ENCODE data around the gene RNASEH1. TPM values are rescaled to one million over a fixed set of nuclear protein-coding genes. Genes with fewer than 3 reads are reported as not detected.

The RNASEH1 gene
- total and polyA plus RNA-seq, 2 of the 13 experiments (the other 11 are each of a cell fraction or from before 2014, with no cell fraction given), result 14.5 to 57.4 TPM

DNA sequence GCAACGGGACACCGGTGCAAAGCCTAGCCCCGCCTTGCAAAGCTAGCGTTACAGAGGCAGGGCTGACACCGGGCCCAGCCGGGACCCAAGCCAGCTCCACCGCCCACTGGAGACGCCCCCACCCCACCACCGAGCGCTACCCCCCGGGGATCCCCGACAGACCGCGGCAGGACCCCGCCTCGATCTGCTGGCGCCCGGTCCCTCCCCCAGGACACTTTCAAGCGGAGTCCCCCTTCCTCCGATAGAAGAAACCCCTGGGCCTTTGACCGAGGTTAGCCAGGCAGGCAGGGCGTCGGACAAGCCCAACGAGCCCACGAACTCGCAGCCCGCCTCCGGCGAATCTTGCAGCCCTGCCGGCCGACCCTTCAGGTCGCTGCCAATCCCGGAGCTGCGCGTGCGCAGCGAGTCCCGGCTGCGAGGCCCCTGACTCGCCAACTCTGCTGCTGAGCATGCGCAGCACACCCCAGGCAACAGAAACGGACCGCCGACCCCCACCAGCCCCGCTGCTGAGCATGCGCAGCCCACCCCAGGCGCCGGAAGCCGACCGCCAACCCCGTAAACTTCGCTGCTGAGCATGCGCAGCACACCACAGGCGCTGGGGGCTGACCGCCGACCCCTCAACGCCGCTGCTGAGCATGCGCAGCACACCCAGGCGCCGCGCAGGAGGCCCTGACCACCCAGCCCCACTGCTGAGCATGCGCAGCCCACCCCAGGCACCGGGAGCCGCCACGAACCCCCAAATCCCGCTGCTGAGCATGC is 39.5 kb downstream of the RNASEH1 start (continued):
- TF ChIP-seq, protein P1, sequence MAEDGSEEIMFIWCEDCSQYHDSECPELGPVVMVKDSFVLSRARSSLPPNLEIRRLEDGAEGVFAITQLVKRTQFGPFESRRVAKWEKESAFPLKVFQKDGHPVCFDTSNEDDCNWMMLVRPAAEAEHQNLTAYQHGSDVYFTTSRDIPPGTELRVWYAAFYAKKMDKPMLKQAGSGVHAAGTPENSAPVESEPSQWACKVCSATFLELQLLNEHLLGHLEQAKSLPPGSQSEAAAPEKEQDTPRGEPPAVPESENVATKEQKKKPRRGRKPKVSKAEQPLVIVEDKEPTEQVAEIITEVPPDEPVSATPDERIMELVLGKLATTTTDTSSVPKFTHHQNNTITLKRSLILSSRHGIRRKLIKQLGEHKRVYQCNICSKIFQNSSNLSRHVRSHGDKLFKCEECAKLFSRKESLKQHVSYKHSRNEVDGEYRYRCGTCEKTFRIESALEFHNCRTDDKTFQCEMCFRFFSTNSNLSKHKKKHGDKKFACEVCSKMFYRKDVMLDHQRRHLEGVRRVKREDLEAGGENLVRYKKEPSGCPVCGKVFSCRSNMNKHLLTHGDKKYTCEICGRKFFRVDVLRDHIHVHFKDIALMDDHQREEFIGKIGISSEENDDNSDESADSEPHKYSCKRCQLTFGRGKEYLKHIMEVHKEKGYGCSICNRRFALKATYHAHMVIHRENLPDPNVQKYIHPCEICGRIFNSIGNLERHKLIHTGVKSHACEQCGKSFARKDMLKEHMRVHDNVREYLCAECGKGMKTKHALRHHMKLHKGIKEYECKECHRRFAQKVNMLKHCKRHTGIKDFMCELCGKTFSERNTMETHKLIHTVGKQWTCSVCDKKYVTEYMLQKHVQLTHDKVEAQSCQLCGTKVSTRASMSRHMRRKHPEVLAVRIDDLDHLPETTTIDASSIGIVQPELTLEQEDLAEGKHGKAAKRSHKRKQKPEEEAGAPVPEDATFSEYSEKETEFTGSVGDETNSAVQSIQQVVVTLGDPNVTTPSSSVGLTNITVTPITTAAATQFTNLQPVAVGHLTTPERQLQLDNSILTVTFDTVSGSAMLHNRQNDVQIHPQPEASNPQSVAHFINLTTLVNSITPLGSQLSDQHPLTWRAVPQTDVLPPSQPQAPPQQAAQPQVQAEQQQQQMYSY (CRISPR knock-in tag; IDR thresholded peaks at IDR 0.05), result peak; percentile 1; the same call in 1 of the 2 replicates
- peak; percentile 14; the same call in 1 of the 2 replicates for TF ChIP-seq ZNF251 (CRISPR knock-in tag; IDR thresholded peaks at IDR 0.05)
- TF ChIP-seq, protein P2, sequence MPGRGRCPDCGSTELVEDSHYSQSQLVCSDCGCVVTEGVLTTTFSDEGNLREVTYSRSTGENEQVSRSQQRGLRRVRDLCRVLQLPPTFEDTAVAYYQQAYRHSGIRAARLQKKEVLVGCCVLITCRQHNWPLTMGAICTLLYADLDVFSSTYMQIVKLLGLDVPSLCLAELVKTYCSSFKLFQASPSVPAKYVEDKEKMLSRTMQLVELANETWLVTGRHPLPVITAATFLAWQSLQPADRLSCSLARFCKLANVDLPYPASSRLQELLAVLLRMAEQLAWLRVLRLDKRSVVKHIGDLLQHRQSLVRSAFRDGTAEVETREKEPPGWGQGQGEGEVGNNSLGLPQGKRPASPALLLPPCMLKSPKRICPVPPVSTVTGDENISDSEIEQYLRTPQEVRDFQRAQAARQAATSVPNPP (CRISPR knock-in tag; IDR thresholded peaks at IDR 0.05), result no peak
- TF ChIP-seq, protein P3, sequence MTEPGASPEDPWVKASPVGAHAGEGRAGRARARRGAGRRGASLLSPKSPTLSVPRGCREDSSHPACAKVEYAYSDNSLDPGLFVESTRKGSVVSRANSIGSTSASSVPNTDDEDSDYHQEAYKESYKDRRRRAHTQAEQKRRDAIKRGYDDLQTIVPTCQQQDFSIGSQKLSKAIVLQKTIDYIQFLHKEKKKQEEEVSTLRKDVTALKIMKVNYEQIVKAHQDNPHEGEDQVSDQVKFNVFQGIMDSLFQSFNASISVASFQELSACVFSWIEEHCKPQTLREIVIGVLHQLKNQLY (CRISPR knock-in tag; IDR thresholded peaks at IDR 0.05), result 0 out of 2 replicates have a peak, but pooled peaks have one; percentile 3
- TF ChIP-seq EED (CRISPR knock-in tag; IDR thresholded peaks at IDR 0.05), result no peak
- TF ChIP-seq, protein P4, sequence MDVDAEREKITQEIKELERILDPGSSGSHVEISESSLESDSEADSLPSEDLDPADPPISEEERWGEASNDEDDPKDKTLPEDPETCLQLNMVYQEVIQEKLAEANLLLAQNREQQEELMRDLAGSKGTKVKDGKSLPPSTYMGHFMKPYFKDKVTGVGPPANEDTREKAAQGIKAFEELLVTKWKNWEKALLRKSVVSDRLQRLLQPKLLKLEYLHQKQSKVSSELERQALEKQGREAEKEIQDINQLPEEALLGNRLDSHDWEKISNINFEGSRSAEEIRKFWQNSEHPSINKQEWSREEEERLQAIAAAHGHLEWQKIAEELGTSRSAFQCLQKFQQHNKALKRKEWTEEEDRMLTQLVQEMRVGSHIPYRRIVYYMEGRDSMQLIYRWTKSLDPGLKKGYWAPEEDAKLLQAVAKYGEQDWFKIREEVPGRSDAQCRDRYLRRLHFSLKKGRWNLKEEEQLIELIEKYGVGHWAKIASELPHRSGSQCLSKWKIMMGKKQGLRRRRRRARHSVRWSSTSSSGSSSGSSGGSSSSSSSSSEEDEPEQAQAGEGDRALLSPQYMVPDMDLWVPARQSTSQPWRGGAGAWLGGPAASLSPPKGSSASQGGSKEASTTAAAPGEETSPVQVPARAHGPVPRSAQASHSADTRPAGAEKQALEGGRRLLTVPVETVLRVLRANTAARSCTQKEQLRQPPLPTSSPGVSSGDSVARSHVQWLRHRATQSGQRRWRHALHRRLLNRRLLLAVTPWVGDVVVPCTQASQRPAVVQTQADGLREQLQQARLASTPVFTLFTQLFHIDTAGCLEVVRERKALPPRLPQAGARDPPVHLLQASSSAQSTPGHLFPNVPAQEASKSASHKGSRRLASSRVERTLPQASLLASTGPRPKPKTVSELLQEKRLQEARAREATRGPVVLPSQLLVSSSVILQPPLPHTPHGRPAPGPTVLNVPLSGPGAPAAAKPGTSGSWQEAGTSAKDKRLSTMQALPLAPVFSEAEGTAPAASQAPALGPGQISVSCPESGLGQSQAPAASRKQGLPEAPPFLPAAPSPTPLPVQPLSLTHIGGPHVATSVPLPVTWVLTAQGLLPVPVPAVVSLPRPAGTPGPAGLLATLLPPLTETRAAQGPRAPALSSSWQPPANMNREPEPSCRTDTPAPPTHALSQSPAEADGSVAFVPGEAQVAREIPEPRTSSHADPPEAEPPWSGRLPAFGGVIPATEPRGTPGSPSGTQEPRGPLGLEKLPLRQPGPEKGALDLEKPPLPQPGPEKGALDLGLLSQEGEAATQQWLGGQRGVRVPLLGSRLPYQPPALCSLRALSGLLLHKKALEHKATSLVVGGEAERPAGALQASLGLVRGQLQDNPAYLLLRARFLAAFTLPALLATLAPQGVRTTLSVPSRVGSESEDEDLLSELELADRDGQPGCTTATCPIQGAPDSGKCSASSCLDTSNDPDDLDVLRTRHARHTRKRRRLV (CRISPR knock-in tag; IDR thresholded peaks at IDR 0.05), result peak; percentile 80; the same call in 1 of the 2 replicates
- peak; percentile 79; the same call in 1 of the 2 replicates for TF ChIP-seq BRD4 (CRISPR knock-in tag; IDR thresholded peaks at IDR 0.05)
- 0 out of 2 replicates have a peak, but pooled peaks have one; percentile 54 for TF ChIP-seq ZNF549 (CRISPR knock-in tag; IDR thresholded peaks at IDR 0.05)
- TF ChIP-seq ZNF263 (CRISPR knock-in tag; IDR thresholded peaks at IDR 0.05), result no peak
- no peak for TF ChIP-seq ZNF207 (IDR thresholded peaks at IDR 0.05; ENCODE audit: borderline replicate concordance)
- peak; percentile 71 for TF ChIP-seq PITX1 (CRISPR knock-in tag; IDR thresholded peaks at IDR 0.05)
- TF ChIP-seq, protein P5, sequence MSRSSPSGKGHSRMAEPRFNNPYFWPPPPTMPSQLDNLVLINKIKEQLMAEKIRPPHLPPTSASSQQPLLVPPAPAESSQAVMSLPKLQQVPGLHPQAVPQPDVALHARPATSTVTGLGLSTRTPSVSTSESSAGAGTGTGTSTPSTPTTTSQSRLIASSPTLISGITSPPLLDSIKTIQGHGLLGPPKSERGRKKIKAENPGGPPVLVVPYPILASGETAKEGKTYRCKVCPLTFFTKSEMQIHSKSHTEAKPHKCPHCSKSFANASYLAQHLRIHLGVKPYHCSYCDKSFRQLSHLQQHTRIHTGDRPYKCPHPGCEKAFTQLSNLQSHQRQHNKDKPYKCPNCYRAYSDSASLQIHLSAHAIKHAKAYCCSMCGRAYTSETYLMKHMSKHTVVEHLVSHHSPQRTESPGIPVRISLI (CRISPR knock-in tag; IDR thresholded peaks at IDR 0.05; ENCODE audit: borderline replicate concordance), result no peak
- TF ChIP-seq TCF7L2 (IDR thresholded peaks at IDR 0.05; ENCODE audit: low read depth, low read length), result no peak
- peak; percentile 38 for TF ChIP-seq ZNF501 (CRISPR knock-in tag; IDR thresholded peaks at IDR 0.05)
- peak; percentile 55; the same call in 1 of the 2 replicates for TF ChIP-seq RARG (CRISPR knock-in tag; IDR thresholded peaks at IDR 0.05; ENCODE audit: low read depth)

Data from HepG2 (cell line).